ENCODE data around the gene ADH4.
"Not testable (repeated sequence)": the region's sequence is repeated elsewhere in the genome, so short reads cannot be mapped to it uniquely, and the experiment has no call there.

The ADH4 gene

DNA sequence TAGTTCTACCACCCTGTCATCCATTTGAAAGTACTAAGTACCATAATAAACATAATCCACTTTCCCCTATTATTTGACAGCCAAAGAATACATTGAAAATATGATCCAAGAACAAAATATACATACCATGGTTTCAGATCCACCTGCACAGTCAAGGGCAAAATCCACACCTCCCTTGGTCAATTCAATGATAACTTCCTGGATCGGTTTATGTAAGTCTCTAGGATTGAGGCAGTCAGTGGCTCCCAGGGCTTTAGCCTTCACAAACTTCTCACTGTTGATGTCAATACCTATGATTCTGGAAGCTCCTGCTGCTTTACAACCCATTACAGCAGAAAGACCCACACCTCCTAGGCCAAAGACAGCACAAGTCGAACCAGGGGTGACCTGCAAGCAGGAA lies 12.7 kb downstream of the ADH4 start:
- DNase-seq, result no peak

GRCh38 chr4:99126376-99126775 lies 17.7 kb downstream of the ADH4 start:
- DNase-seq, result no peak

DNA sequence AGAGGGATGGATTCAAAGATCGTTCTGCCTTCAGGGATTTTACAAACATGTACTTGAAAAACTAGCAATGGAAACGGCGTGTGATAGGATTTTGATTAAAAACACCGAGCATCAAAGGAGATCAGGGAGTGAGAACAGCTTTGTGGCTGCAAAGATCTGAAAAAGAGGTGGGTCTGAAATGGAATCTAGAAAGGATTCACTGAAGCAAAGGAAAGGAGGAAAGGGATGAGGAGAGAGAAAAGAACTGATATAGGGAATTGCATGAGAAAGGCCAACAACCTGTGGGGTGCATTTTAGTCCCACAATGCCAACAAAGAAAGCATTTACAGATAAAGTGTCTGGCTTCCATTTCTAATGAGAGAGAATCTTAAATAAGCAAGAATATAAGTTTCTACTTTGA lies 23.1 kb downstream of the ADH4 start:
- DNase-seq, result no peak

DNA sequence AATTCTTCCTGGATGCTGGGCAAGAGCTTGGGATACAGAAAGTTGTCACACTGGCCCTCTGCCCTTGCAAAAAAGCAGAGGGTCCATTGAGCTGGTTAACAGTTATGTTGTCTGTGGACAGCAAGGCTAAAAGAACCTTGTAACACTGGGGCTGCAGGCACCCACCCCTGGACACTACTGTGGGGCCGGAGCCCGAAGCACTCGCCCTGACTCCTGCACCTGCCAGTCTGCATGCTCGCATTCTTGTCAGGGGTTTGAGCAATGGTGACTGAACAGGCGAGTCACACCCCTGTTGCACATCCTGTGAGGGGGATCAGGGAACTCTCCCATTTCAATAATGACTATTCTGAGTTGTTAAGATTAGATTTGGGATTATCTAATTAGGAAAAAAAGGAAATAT lies 23.6 kb downstream of the ADH4 start:
- DNase-seq, result no peak

DNA sequence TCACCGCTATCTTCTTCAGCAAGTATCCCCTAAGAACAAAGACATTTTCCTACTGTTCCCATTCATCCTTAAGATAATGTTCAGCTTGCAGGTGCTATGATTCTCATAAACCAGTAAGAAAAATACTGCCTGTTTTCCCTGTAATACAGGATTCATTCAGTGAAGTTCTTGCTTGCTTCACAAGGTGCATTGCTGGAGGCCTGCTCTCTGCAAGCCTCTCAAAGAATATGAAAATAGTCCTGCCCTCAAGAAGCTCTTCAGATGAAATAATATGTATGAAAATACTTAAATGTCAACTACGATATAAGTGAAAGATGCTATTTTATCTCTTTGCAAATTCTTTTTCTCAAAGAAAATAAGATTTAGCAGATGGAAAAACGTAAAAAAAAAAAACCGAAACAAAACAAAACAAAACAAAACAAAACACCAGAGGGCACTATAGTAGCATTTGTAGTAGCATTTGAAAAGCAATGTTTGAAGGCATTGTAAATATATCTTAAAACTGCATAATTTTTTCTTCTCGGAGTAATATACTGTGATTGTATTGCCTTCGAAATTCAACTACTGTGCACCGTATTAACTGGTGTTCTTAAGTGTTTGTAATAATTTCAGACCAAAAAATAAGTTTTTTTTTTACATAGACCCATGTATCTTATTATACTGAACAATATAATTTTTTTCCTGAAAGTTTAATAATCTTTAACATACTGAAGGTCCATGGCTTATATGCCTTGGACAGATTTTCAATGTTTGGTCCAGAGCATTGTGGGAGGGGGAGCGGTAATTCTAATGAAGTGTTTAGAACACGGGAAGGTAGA lies 26.0 kb downstream of the ADH4 start:
- DNase-seq, result no peak

DNA sequence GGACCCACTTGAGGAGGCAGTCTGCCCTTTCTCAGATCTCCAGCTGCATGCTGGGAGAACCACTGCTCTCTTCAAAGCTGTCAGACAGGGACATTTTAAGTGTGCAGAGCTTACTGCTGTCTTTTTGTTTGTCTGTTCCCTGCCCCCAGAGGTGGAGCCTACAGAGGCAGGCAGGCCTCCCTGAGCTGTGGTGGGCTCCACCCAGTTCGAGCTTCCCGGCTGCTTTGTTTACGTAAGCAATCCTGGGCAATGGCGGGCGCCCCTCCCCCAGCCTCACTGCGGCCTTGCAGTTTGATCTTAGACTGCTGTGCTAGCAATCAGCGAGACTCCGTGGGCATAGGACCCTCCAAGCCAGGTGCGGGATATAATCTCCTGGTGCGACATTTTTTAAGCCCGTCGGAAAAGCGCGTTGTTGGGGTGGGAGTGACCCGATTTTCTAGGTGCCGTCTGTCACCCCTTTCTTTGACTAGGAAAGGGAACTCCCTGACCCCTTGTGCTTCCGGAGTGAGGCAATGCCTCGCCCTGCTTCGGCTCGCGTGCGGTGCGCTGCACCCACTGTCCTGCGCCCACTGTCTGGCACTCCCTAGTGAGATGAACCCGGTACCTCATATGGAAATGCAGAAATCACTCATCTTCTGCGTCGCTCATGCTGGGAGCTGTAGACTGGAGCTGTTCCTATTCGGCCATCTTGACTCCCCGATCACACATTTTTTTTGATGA lies 26.8 kb downstream of the ADH4 start:
- not testable (repeated sequence) for DNase-seq

- not testable (repeated sequence) for DNase-seq
Observed at GRCh38 chr4:99109286-99109685, 34.8 kb downstream of the ADH4 start.

DNA sequence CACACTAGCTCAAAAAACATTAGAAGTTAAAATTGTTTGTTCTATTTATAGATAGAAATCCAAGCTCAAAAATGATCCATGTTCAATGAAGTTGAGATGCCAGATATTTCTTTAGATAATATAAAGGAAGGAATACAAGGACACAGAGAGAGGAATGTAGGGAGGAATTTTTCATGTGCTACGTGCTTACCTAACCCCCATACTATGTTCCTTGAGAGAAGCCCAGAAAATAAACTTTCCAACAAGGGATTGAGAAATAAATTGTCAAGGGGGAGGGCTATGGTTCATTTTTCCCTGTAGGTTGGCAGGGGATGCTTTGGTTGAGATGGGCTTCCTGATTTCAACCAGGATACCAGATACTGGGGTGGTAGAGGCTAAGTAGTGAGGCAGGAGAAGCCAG lies 39.9 kb downstream of the ADH4 start:
- no peak for DNase-seq

DNA sequence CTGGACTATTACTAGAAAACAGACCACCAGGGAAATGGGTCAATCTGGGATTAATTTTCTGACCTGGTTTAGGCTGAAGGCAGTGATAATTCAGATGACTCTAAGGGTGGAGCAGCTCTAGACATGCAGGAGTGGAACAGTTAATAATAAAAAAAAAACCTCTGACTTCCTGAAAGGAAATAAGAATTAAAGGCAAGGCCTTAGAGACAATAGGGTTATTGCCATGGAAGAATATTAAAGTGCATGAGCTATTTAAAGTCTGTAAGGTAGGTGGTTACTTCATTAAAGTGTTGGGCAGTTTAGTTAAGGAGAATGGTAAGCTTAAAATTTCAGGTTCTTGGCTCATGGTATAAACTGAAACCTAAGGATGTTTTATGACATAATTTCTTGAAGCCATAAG lies 40.9 kb downstream of the ADH4 start:
- DNase-seq, result no peak

DNA sequence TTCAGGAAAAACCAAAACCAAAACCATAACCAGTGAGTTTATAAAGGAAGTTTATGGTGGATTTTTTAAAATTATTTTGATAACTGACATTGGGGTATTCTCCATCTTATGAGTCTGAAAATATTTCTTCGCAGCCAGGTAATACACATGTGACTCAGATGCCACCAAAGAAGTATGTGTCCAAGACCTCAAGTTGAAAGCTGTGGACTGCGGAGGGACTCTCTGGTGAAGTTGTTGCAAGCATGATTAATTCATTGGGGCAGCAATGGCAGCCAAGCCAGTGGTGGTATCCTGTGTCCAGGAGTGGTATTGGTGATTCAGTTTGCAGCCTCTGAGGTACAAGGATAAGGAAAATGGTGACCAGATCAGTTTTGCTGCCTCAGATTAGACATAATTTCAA lies 41.5 kb downstream of the ADH4 start:
- DNase-seq, result no peak

DNA sequence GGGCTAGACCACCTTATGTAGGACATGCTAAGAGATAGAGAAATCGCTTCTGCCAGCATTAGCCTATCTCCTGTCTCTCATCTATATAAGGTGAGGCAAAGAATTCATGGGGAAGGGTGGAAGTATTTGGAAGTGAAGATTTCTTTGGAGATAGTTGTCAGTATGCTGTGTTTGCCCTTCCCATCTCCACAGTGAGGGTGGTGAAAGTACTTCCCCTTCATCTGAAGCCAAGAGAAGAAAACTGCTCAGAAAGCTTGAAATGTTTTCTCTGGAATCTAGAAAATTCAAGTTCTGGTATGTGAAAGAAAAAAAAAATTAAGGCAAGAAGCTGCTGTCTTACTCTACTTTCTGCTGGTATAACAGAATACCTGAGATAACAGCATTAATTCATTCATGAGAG lies 43.2 kb downstream of the ADH4 start:
- no peak for DNase-seq

- DNase-seq, result not testable (repeated sequence)
Observed at GRCh38 chr4:99099814-99100213, 44.3 kb downstream of the ADH4 start.

DNA sequence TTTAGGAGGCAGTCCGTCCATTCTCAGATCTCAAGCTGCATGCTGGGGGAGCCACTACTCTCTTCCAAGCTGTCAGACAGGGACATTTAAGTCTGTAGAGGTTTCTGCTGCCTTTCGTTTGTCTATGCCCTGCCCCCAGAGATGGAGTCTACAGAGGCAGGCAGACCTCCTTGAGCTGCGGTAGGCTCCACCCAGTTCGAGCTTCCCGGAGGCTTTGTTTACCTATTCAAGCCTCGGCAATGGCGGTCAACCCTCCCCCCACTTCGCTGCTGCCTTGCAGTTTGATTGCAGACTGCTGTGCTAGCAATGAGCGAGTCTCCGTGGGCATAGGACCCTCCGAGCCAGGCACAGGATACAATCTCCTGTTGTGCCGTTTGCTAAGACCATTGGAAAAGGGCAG lies 44.8 kb downstream of the ADH4 start:
- DNase-seq, result no peak

- DNase-seq, result not testable (repeated sequence)
Observed at GRCh38 chr4:99091841-99092240, 52.3 kb downstream of the ADH4 start.

- DNase-seq, result no peak
Observed at GRCh38 chr4:99091216-99091575, 52.9 kb downstream of the ADH4 start.

DNA sequence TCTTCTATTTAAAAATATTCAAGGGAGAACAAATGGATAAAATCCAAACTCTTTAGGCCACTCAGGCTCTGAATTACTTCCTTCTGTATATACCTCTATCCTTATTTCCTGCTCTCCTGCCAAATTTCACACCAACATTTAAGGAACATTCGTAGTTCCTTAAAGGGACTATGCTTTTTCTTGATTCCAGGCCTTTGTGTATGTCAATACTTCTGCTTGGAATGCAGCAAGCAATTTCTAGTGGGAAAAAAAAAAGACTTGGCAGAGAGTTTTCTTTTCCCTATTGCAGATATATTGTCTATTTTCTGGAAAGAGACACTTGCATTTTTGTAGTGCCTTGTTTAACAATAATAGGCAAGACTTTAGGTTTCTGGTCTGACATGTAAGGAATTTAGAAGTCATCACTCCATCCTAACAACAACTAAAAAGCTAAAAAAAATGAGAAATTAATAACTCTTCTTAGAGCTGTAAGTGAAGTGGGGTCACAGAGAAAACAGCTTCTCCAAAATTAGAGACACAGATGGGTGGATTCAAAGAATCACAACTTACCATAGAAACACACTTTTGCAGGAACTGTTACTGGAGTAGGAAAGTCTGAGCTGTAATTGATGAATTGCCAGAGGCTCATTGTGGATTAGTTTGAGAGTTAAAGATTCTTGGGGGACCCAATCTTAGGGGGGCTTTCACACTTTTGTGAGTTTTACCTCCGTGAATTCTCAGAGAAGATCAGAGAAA lies 53.4 kb downstream of the ADH4 start:
- DNase-seq, result no peak

GRCh38 chr4:99088481-99089365 lies 55.4 kb downstream of the ADH4 start, which contains the start of gene ADH5:
TSS of gene ADH5 (minus strand) at chr4:99088788. CDS start at chr4:99088700, 88 bp downstream.
- peak; percentile 56 to 77 for DNase-seq

DNA sequence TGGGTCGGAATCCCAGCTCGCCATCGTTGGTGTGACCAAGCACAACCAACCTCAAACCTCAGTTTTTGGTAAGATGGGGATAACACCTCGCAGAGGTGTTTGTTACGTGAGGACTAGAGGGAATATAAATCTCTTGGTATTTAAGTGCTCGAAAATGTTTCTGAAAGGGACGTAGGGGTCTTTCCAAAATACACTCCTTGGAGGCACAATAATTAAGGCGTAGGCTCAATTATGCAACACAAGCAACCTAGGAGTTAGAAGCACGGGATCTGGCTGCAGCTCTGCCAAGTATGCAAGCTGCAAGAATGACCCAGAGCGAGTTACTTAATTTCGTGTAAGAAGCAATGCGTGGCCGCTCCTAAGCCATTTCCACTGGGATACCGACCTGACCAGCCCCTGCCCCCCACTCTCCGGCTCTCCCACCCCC lies 56.1 kb downstream of the ADH4 start:
- no peak for DNase-seq

DNA sequence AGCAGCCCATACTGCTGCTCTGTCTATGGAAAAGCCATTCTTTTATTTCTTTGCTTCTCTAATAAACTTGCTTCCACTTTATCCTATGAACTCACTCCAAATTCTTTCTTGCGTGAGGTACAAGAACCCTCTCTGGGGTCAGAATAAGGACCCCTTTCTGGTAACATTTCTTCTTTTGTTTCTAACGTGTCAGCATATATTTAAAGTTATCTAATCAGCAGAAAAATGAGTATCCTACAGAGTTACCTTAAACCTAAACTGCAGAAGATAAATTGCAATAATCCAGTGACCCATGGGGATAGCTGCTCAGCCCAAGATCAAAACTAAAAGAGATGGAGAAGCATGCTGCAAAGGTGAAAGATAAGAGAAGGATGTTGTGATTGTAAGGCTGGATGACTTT lies 59.5 kb downstream of the ADH4 start:
- DNase-seq, result no peak

DNA sequence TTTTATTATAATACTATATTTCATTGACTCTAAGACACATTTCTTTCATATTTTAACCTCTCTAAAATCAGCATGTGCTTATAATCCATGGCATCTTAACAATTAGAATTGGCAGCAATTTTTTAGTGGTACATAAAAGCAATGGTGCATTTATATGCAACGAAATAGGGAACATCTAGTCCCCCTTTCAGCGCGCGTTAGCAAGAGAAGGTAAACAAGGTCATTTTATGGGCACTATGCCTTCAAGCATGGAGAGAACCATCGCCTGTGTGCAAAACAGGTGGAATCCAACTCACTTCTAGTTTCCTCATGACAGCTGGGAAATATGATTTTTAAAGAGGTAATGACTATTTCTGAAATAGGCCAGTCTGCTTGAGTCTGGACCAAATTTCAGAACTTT lies 61.9 kb downstream of the ADH4 start:
- no peak for DNase-seq

DNA sequence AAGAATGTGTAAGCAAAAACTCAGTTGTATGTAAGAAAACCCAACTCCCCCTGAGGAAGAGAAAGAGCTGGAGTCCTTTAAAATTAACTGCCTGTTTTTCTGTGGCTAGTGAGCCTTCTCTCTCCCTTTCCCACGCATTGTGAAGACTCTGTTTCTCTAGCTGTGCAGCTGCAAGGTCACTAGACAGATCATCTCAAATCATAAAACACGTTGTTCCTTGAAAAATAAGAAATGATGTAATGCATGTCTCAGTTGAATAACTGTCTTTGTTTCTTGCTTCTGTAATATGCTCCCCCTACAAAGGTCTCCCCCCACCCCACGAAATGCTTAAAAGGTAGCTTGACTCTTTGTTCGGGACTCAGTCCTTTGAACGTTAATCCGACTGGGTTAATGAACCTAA lies 63.2 kb downstream of the ADH4 start:
- DNase-seq, result not testable (repeated sequence)

DNA sequence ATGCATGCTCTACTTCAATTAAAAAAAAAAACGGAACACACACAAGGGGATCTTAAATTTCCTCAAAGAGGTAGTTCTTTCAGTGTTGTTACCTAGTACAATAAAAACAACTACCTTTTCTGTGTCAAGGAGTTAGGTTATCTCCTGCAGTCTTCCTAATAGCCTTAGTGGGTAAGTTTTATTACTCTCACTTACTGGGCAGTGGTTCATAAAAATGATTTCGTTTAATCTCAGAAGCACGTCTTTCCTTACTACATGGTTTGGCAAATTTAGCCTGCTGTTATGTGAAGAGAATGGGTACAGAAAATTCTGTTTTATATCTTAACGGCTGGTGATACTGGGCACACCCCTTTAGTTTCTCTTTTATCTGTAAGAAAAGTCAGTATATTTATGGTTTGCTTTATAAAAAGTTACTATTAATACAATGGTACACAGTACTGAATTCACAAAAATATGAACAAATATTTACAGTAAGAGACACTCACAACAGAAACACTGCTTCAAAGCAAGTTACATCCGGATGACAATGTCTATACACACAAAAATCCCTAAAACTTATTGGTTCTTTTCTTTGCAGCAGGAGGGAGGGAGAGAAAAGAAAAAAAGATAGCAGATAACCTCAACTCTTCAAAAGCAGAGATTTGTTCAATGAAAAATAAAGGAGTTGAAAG lies 64.3 kb downstream of the ADH4 start:
- no peak for DNase-seq

Measured in NCI-H1930 (cell line).